DMS 273 (cell line): ENCODE measurements around the gene TBX21.
A peak's percentile ranks its signal among the peaks of the same experiment; 100 is the strongest.

ENCODE experiments used
- DNase-seq: peaks from one replicate; lab custom pipeline; 2025; ENCODE audit not compliant: unreplicated experiment; lab: John Stamatoyannopoulos, UW

Gene TBX21

GRCh38 chr17:47697906-47698711 is 34.9 kb upstream of the TBX21 start:
- no peak for DNase-seq

GRCh38 chr17:47698749-47699535 is 34.1 kb upstream of the TBX21 start:
- peak; percentile 73 for DNase-seq

- DNase-seq, result no peak
Observed at GRCh38 chr17:47699536-47699840, 33.5 kb upstream of the TBX21 start.

GRCh38 chr17:47700471-47701449 is 32.3 kb upstream of the TBX21 start:
- no peak for DNase-seq

- no peak for DNase-seq
Observed at GRCh38 chr17:47701608-47702007, 31.4 kb upstream of the TBX21 start.

- no peak for DNase-seq
Observed at GRCh38 chr17:47702391-47702995, 30.5 kb upstream of the TBX21 start.

GRCh38 chr17:47703191-47703591 is 29.8 kb upstream of the TBX21 start:
- DNase-seq, result no peak

- no peak for DNase-seq
Observed at GRCh38 chr17:47703671-47704070, 29.4 kb upstream of the TBX21 start.

GRCh38 chr17:47704116-47704515 is 28.9 kb upstream of the TBX21 start:
- no peak for DNase-seq

- DNase-seq, result no peak
Observed at GRCh38 chr17:47704736-47705135, 28.3 kb upstream of the TBX21 start.

- no peak for DNase-seq
Observed at GRCh38 chr17:47705536-47706530, 27.2 kb upstream of the TBX21 start.

GRCh38 chr17:47707056-47707804 is 25.8 kb upstream of the TBX21 start:
- DNase-seq, result peak; percentile 70

GRCh38 chr17:47707884-47708283 is 25.2 kb upstream of the TBX21 start:
- DNase-seq, result no peak

- no peak for DNase-seq
Observed at GRCh38 chr17:47708312-47708863, 24.6 kb upstream of the TBX21 start.

- no peak for DNase-seq
Observed at GRCh38 chr17:47708864-47709541, 24.0 kb upstream of the TBX21 start.

- no peak for DNase-seq
Observed at GRCh38 chr17:47709594-47709993, 23.4 kb upstream of the TBX21 start.

GRCh38 chr17:47711366-47712099 is 21.5 kb upstream of the TBX21 start:
- no peak for DNase-seq
